ENCODE data around the gene ZNF469. TPM values are rescaled to one million over a fixed set of nuclear protein-coding genes. Genes with fewer than 3 reads are reported as not detected.

Gene ZNF469
- total RNA-seq, 4 donors from 2014 or later, result 0.87 to 1.8 (median 1.1) TPM

GRCh38 chr16:88387180-88387765 lies 4.5 kb downstream of the ZNF469 start:
- Histone ChIP-seq H3K4me1 (peaks cover 0 to 42% (median 8%) of the 10 kb centered on the region in 4 donors), H3K9me3 (no peaks in the 10 kb centered on the region), H3K36me3 (no peaks in the 10 kb centered on the region), H3K4me3 (no peak overlapping the region), H3K27ac (peak overlapping the region in 1 of 4 donors; percentile 53), H3K27me3 (peaks cover 0 to 30% of the 10 kb centered on the region in 2 donors)
- TF ChIP-seq POLR2A (IDR thresholded peaks at IDR 0.05) (no peak), EP300 (IDR thresholded peaks at IDR 0.05) (no peak)
- TF ChIP-seq, protein P1, sequence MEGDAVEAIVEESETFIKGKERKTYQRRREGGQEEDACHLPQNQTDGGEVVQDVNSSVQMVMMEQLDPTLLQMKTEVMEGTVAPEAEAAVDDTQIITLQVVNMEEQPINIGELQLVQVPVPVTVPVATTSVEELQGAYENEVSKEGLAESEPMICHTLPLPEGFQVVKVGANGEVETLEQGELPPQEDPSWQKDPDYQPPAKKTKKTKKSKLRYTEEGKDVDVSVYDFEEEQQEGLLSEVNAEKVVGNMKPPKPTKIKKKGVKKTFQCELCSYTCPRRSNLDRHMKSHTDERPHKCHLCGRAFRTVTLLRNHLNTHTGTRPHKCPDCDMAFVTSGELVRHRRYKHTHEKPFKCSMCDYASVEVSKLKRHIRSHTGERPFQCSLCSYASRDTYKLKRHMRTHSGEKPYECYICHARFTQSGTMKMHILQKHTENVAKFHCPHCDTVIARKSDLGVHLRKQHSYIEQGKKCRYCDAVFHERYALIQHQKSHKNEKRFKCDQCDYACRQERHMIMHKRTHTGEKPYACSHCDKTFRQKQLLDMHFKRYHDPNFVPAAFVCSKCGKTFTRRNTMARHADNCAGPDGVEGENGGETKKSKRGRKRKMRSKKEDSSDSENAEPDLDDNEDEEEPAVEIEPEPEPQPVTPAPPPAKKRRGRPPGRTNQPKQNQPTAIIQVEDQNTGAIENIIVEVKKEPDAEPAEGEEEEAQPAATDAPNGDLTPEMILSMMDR (IDR thresholded peaks at IDR 0.05), result no peak
- WGBS, 2 donors, result 51 to 59% methylated on average over 27 to 28 of the region's 29 CpGs
- DNase-seq (ENCODE audit: low spot score in 2 of 2), result no peak

DNA sequence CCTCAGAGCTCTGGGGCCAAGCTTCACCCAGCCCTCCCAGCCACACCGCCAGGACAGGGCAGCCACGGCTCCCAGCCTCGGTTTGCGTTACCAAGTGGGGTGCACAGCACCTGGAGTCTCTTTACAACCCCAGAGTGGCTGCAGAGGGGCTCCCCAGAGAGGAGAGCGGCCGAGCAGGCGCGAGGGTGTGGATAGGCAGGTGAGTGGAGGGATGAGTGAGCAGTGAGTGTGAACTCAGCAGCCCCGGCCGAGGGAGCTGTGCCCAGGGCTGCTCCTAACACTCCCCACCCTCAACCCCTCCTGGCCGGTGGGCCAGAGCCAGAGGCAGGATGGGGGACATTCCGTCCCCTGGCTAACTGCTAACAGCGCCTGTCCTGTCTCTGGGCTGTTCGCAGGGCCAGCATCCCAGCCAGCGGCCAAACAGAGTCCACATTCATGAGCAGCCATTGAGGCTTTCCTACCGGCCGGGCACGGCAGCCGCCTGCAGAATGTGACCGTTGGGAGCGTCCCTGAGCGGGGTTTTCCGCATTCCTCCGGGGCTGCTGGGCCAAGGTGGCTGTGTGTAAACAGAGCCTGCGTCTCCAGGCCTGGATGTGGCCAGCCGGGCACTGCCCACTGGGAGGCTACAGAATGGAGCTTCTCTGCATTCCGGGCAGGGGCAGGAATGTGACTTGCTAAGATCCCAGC lies 5.3 kb downstream of the ZNF469 start:
- Histone ChIP-seq H3K27me3 (peaks cover 0 to 25% of the 10 kb centered on the region in 2 donors), H3K27ac (peak overlapping the region in 2 of 4 donors; percentile 34 to 53), H3K9me3 (no peaks in the 10 kb centered on the region), H3K36me3 (no peaks in the 10 kb centered on the region), H3K4me1 (peaks cover 0 to 39% (median 8%) of the 10 kb centered on the region in 4 donors), H3K4me3 (no peak overlapping the region)
- no peak for DNase-seq (ENCODE audit: low spot score in 2 of 2)
- 38 to 46% methylated on average over 25 to 26 of the region's 27 CpGs for WGBS, 2 donors
- TF ChIP-seq POLR2A (IDR thresholded peaks at IDR 0.05), result no peak

DNA sequence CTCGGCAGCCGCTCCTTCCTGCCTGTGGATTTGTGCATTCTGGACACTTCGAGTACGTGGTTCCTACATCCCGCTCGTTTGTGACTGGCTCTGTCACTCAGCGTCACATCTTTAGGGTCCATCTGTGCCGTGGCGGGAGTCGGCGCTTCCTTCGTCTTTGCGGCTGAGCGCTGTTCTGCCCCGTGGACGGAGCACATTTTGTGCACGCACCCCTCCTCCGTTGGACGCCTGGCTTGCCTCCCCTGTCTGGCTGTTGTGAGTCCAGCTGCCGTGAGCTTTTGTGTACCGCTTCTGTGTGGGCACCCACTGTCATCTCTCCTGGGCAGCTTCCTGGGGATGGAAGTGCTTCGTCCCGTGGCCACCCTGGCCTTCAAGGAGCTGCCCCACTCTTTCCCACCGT lies 6.4 kb downstream of the ZNF469 start:
- no peak for DNase-seq (ENCODE audit: low spot score in 2 of 2)
- peaks cover 0 to 19% of the 10 kb centered on the region in 2 donors for H3K27me3 ChIP-seq
- TF ChIP-seq, protein P1 (IDR thresholded peaks at IDR 0.05), result no peak
- TF ChIP-seq POLR2A (IDR thresholded peaks at IDR 0.05) (no peak), EP300 (IDR thresholded peaks at IDR 0.05) (no peak)
- H3K27ac ChIP-seq, result no peak overlapping the region
- H3K9me3 ChIP-seq, result no peaks in the 10 kb centered on the region
- no peak overlapping the region for H3K4me3 ChIP-seq
- H3K36me3 ChIP-seq, result no peaks in the 10 kb centered on the region
- WGBS, 2 donors, result 85 to 90% methylated on average over 24 of the region's 24 CpGs
- H3K4me1 ChIP-seq, result peaks cover 0 to 30% (median 2%) of the 10 kb centered on the region in 4 donors

DNA sequence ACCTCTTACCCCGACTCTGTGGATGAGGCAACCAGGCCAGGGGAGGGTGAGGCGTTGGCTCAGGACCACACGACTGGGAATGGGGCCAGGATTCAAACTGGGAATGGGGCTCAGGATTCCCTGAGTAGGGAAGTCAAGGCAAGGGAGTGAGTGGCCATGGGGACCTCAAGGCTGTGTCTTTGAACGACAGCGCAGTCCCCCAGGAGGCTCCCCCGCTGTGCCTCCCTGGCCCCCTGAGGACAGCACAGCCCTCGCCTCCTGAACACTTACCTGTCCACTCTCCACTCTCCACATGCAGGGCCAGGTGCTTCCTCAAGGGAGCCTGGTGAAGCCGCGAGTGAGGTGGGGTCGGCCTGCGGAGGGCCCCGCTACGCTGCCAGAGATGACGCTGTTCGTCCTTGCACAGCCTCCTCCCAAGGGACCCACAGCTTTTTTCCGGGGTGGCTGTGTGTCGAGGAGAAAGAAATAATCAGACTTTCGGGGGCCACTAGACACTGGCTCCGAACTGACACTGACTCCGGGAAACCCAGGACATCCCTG lies 6.9 kb downstream of the ZNF469 start:
- TF ChIP-seq, protein P1 (IDR thresholded peaks at IDR 0.05), result no peak
- TF ChIP-seq POLR2A (IDR thresholded peaks at IDR 0.05) (no peak), EP300 (IDR thresholded peaks at IDR 0.05) (no peak)
- Histone ChIP-seq H3K27ac (peak overlapping the region in 1 of 4 donors; percentile 10), H3K27me3 (peaks cover 0 to 14% of the 10 kb centered on the region in 2 donors), H3K4me3 (no peak overlapping the region), H3K4me1 (peaks cover 0 to 25% (median 0%) of the 10 kb centered on the region in 4 donors), H3K9me3 (no peaks in the 10 kb centered on the region), H3K36me3 (no peaks in the 10 kb centered on the region)
- 75 to 77% methylated on average over 13 to 19 of the region's 20 CpGs for WGBS, 2 donors
- no peak for DNase-seq (ENCODE audit: low spot score in 2 of 2)

DNA sequence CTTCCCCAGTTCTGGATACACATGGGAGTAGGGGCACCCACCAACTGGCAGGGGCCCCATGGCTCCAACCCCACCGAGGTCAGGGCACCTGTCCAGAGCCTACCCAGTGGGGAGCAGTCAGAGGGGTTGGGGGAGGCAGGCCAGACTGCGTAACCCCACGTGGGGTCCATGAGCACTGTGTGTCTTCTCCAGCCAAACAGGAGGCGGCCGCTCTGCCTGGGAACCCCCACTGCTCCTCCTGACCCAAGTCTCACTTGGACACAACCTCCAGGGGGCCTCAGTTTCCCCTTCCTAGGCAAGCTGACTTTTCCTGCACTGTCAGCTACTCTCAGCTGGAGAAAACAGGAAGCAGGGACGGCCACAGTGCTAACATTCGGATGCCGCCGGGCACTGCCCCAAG lies 7.5 kb downstream of the ZNF469 start:
- Histone ChIP-seq H3K9me3 (no peaks in the 10 kb centered on the region), H3K4me1 (peaks cover 0 to 25% (median 0%) of the 10 kb centered on the region in 4 donors)
- 66 to 86% methylated on average over 8 to 9 of the region's 9 CpGs for WGBS, 2 donors

More for the DNA sequence above, 7.5 kb downstream of the ZNF469 start:
- Histone ChIP-seq H3K36me3 (no peaks in the 10 kb centered on the region), H3K27ac (peak overlapping the region in 1 of 4 donors; percentile 10), H3K4me3 (no peak overlapping the region), H3K27me3 (peaks cover 0 to 8% of the 10 kb centered on the region in 2 donors)
- TF ChIP-seq POLR2A (IDR thresholded peaks at IDR 0.05) (no peak), EP300 (IDR thresholded peaks at IDR 0.05) (no peak)
- TF ChIP-seq, protein P1 (IDR thresholded peaks at IDR 0.05), result no peak
- no peak for DNase-seq (ENCODE audit: low spot score in 2 of 2)
